Measurements from ENCODE around the gene GRHPR. TPM values are rescaled to one million over a fixed set of nuclear protein-coding genes. Genes with fewer than 3 reads are reported as not detected.

The GRHPR gene
- total and polyA plus RNA-seq, 10 of the 15 experiments (the other 5 are each of a cell fraction or from before 2014, with no cell fraction given), result 52.4 to 194 (median 126) TPM

- 92% methylated on average over 17 of the region's 17 CpGs for WGBS (ENCODE audit: insufficient coverage, insufficient replicate concordance, low lambda C conversion rate, missing lambda C conversion rate)
- ATAC-seq (no peak), DNase-seq (ENCODE audit: low read depth, low spot score) (no peak), FAIRE-seq (no peak)
- H3K36me3 ChIP-seq (ENCODE audit: control insufficient read depth in 2 of 2, insufficient read depth in 2 of 2, low read length in 1 of 2), result peaks cover 30 to 45% of the 10 kb centered on the region in 2 experiments; a peak in 3 of 4 replicates
- in situ Hi-C loops (cut with MboI), result no loop called here
- no peak for TF ChIP-seq POU2F2 (IDR thresholded peaks at IDR 0.05; ENCODE audit: borderline replicate concordance, low read depth, low read length)
- no peak for TF ChIP-seq FOXM1 (IDR thresholded peaks at IDR 0.05; ENCODE audit: low read depth, low read length)
- no peak for TF ChIP-seq ATF7 (IDR thresholded peaks at IDR 0.05; ENCODE audit: low read depth)
- no peak for TF ChIP-seq ZNF274 (IDR thresholded peaks at IDR 0.05; ENCODE audit: insufficient read depth, insufficient read length)
- no peak for TF ChIP-seq CEBPZ (IDR thresholded peaks at IDR 0.05; ENCODE audit: low read depth, low read length)
- TF ChIP-seq TCF3 (IDR thresholded peaks at IDR 0.05; ENCODE audit: borderline replicate concordance, insufficient read depth, low read depth, low read length), result no peak
- no peak for TF ChIP-seq E2F4 (IDR thresholded peaks at IDR 0.05; ENCODE audit: low read depth, low read length)
- no peak for TF ChIP-seq IKZF2 (IDR thresholded peaks at IDR 0.05)
- TF ChIP-seq POLR2AphosphoS2 (IDR thresholded peaks at IDR 0.05; ENCODE audit: low read depth, low read length), result no peak
- no peak for TF ChIP-seq SREBF1 (IDR thresholded peaks at IDR 0.05; ENCODE audit: low read length)
- no peak overlapping the region for H3K27ac ChIP-seq (ENCODE audit: control insufficient read depth, insufficient read depth)
- ChIA-PET SMC1A (ENCODE audit: uncharacterized antibody, unreplicated experiment) (interaction anchor here (1.2 kb wide), 1 partner anchor 525 kb away, joined by 5 read pairs; no protein-coding TSS in a partner anchor), CTCF (interaction anchor here (1.1 kb wide), 1 partner anchor 22 kb away, joined by 3 read pairs; no protein-coding TSS in a partner anchor), RAD21 (ENCODE audit: unreplicated experiment) (no interaction called here), POLR2A (interaction anchor here (1.1 kb wide), 1 partner anchor 7 kb away, joined by 3 read pairs; the partner anchor contains the start of gene GRHPR)
- H3K4me3 ChIP-seq, result no peak overlapping the region
- intact Hi-C loops (cut with micrococcal nuclease; ENCODE audit: unreplicated experiment), result no loop called here
- no TSS peak for BruUV-seq (replicated peaks)
- H3K9me3 ChIP-seq (replicated peaks; ENCODE audit: control insufficient read depth, insufficient read depth, low read length), result no peaks in the 10 kb centered on the region
- H3K4me2 ChIP-seq (ENCODE audit: control insufficient read depth, insufficient read depth), result no peak overlapping the region
- no peaks in the 10 kb centered on the region for H3K27me3 ChIP-seq (replicated peaks in 1 of 2; ENCODE audit: control insufficient read depth in 2 of 2, insufficient read depth in 2 of 2, low read length in 1 of 2)
- H4K20me1 ChIP-seq (ENCODE audit: control insufficient read depth, insufficient read depth), result 0 out of 2 replicates have a peak, but pooled peaks cover 4% of the 10 kb centered on the region
- H2AFZ ChIP-seq (ENCODE audit: control insufficient read depth, low read depth, low read length), result no peak overlapping the region
- H3K9ac ChIP-seq (ENCODE audit: control insufficient read depth, insufficient read depth, low read length), result no peak overlapping the region
- peaks cover 3% of the 10 kb centered on the region for H3K4me1 ChIP-seq (ENCODE audit: control insufficient read depth, insufficient read depth, low read length)
- peaks cover 11% of the 10 kb centered on the region for H3K79me2 ChIP-seq (ENCODE audit: control insufficient read depth, insufficient read depth, low read length)
Observed at GRCh38 chr9:37429441-37430285, 7.2 kb downstream of the GRHPR start.

All from GM12878 (cell line).